Activated CD4-positive, alpha-beta T cell treated with anti-CD3 and anti-CD28 coated beads for 48 hours (primary cell): ENCODE data around the gene MYBBP1A.
"Not testable (repeated sequence)": the region's sequence is repeated elsewhere in the genome, so short reads cannot be mapped to it uniquely, and the experiment has no call there.

Experiments used
- DNase-seq: peaks from one replicate; pipeline ENCODE4 v3.0.0-alpha.2; 2020

Gene MYBBP1A

GRCh38 chr17:4554997-4555799 lies at the start of gene MYBBP1A:
Gene MYBBP1A (minus strand): TSS chr17:4555384. CDS start chr17:4555324, 60 bp downstream.
- peak; percentile 98 for DNase-seq

- DNase-seq: not testable (repeated sequence)
These were observed 49.6 kb upstream of the MYBBP1A start for GRCh38 chr17:4604736-4605135.

- no peak for DNase-seq
These were observed 49.0 kb upstream of the MYBBP1A start for GRCh38 chr17:4604111-4604644.

GRCh38 chr17:4602041-4602440 lies 46.9 kb upstream of the MYBBP1A start:
- no peak for DNase-seq

DNA sequence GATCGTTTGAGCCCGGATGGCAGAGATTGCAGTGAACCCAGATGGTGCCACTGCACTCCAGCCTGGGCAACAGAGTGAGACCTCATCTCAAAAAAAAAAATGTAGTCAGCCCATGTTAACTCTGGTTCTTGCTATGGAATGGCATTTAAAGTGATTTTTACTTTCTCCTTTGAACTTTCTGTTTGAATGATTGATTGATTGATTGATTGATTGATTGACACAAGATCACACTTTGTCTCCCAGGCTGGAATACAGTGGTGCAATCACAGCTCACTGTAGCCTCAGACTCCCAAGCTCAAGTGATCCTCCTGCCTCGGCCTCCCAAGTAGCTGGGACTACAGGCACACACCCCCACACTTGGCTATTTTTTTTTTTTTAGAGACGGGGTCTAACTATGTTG lies 46.1 kb upstream of the MYBBP1A start:
- DNase-seq: no peak

- DNase-seq: no peak
These were observed 45.4 kb upstream of the MYBBP1A start for GRCh38 chr17:4600563-4600962.

- no peak for DNase-seq
These were observed 44.5 kb upstream of the MYBBP1A start for GRCh38 chr17:4599505-4600281.

GRCh38 chr17:4598776-4599504 lies 43.8 kb upstream of the MYBBP1A start:
- DNase-seq: no peak

DNA sequence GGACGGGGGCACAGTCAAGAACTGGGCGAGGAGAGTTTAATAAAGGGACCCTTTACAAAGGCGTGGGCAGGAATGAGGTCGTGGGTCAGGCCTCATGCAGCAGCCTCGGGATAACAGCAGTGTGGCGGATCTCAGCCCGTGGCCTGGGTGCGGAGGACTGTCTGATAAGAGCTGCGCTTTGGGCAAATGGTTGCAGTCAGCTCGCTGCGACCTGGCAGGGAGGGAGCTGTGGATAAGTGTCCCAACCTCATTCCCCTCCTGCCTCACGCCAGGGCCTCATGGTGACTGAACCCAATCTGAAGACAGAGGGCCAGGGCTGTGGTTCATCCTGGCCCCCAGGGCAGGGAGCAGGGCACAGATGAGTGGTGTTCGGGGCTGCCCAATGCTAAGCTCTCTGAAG lies 42.8 kb upstream of the MYBBP1A start:
- no peak for DNase-seq

DNA sequence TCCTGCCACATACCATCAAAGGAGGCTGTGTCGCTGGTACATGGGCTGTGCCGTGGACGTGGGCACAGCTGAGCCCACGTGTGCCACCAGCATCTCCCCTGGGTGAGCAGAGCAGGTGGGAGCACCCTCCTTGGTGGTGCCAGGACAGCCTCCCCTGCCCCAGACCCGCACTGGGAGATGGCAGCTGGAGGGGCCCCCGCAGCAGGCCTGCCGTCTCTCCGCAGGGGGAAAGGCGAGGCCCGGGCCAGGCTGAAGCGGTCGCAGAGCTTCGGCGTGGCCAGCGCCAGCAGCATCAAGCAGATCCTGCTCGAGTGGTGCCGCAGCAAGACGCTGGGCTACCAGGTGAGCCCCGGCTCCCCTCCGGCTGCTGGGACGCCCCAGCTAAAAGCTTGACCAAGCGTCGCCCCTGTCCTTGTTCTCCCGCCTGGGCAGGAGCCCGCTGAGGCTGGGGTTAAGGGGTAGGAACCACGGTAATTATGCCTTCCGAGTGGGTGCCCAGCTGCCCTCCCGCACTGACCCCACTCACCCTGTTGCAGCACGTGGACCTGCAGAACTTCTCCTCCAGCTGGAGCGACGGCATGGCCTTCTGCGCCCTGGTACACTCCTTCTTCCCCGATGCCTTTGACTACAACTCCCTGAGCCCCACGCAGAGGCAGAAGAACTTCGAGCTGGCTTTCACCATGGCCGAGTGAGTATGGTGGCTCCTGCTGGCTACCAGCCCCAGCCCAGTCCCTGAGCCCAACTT lies 41.6 kb upstream of the MYBBP1A start:
- no peak for DNase-seq

DNA sequence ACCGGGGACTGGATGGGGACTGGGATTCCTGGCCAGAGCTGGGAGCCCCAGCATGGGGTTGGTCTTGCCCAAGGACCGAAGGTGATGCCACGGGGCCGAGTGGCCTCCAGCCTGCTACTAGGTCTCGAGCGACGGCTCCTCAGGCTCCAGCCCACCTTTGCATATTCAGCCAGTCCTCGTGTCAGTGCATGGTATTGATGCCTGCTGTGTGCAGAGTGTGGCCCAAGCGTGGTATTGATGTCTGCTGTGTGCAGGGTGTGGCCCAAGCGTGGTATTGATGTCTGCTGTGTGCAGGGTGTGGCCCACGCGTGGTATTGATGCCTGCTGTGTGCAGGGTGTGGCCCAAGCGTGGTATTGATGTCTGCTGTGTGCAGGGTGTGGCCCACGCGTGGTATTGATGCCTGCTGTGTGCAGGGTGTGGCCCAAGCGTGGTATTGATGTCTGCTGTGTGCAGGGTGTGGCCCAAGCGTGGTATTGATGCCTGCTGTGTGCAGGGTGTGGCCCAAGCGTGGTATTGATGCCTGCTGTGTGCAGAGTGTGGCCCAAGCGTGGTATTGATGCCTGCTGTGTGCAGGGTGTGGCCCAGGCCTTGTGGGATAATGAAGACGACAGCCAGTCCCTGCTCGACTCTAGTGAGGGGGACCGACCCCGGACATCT lies 40.6 kb upstream of the MYBBP1A start:
- not testable (repeated sequence) for DNase-seq

DNA sequence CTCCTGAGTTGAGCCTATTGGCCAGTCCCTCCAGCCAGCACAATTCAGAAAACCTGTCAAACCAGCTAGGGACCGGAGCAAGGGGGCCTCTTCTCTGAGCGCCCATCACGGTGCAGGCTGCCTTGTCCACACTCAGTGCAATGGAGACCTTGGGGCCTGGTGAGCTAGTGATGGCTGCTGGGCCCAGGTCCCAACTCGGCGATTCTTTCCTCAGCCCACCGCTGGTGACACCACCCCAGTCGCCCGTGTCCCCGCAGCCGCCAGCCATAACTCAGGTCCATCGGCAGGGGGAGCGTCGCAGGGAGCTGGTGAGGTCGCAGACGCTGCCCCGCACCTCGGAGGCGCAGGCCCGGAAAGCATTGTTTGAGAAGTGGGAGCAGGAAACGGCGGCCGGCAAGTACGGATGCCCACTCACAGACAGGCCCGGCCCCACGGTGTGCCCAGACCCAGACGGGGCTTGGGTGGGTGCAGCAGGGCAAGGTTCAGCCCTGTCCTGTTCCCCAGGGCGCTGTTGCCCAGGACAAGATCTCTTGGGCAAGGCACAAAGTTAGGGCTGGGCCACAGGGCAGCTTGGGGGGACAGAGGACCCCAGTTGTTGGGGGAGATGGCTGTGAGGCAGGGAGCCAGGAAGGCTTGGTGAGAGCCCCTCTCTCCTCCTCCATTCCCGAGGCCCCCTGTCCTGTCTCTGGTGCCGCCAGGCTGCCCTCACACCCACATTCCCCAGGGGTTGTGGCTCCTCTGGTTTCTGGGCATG lies 39.9 kb upstream of the MYBBP1A start:
- DNase-seq: peak; percentile 66

DNA sequence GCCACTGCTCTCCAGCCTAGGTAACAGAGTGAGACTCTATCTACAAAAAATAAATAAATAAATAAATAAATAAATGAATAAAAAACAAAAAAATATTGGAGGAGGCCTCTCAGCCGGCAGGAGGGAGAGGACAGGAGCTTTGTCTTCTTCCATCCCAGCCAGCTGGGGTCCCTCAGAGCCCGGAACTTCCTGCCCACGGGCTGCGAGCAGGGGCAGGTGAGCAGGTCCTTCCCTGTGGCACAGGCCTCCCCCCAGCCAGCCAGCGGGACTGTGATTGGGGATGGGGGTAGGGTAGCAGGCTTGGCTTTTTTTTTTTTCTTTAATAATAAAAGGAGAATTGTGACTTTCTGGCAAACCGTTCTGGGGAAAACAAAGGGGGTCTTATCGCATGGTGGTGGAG lies 39.2 kb upstream of the MYBBP1A start:
- no peak for DNase-seq

DNA sequence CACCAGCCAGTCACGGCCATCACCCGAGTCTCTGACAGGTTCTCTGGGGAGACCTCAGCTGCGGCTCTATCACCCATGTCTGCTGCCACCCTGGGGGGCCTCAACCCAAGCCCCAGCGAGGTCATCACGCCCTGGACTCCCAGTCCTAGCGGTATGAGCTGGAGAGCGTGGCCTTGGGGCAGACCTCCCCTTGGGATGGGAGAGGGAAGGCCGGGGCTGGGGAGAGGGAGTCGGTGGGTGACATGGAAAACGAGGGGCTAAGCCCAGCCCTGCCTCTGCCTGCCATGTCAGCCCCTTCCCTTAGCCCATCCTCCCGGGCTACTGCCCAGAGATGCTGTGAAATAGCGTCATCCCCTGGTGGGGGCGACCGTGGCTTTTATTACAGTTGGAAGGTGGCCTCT lies 37.8 kb upstream of the MYBBP1A start:
- no peak for DNase-seq

- no peak for DNase-seq
These were observed 37.2 kb upstream of the MYBBP1A start for GRCh38 chr17:4592240-4593005.

GRCh38 chr17:4591529-4591928 lies 36.3 kb upstream of the MYBBP1A start:
- no peak for DNase-seq

GRCh38 chr17:4590981-4591453 lies 35.8 kb upstream of the MYBBP1A start:
- DNase-seq: no peak

DNA sequence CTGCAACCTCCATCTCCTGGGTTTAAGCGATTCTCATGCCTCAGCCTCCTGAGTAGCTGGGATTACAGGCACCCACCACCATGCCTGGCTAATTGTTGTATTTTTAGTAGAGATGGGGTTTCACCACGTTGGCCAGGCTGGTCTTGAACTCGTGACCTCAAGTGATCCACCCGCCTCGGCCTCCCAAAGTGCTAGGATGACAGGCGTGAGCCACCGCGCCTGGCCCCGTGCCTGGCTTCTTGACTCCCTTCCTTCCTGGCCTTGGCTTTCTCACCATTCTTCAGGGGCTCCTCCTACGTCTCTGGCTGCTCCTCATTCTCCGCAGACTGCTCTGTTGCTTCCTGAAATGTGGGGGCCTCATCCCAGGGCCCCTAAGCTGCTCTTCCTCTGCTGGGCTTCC lies 34.9 kb upstream of the MYBBP1A start:
- not testable (repeated sequence) for DNase-seq

GRCh38 chr17:4588898-4589625 lies 33.9 kb upstream of the MYBBP1A start:
- no peak for DNase-seq
